Left ventricle myocardium inferior (tissue), 1 donor: ENCODE data around the gene MCFD2. TPM values are rescaled to one million over a fixed set of nuclear protein-coding genes. Genes with fewer than 3 reads are reported as not detected.

Source experiments
- DNase-seq: peaks from one replicate; pipeline ENCODE4 v3.0.0-alpha.2; 2020
- H3K27ac ChIP-seq: fragments of 200-600 bp; replicated peaks from 2 replicates; pipeline ENCODE4 v1.8.0; 2021
- H3K27me3 ChIP-seq: fragments of 200-600 bp; 2 replicates; pipeline ENCODE4 v1.8.0; 2021; ENCODE audit warnings: low read depth
- H3K36me3 ChIP-seq: fragments of 200-600 bp; 2 replicates; pipeline ENCODE4 v1.8.0; 2021
- H3K4me1 ChIP-seq: fragments of 200-600 bp; 2 replicates; pipeline ENCODE4 v1.8.0; 2021
- H3K4me3 ChIP-seq: fragments of 200-600 bp; 2 replicates; pipeline ENCODE4 v1.8.0; 2021; ENCODE audit warnings: mild to moderate bottlenecking, moderate library complexity
- H3K9me3 ChIP-seq: fragments of 200-600 bp; replicated peaks from 2 replicates; pipeline ENCODE4 v1.8.0; 2021
- CTCF ChIP-seq: fragments of 200-600 bp; IDR thresholded peaks from 2 replicates; pipeline ENCODE4 v1.8.0; 2021; ENCODE audit warnings: antibody characterized with exemption, mild to moderate bottlenecking, borderline replicate concordance
- intact Hi-C: fragments of 100-400 bp; cut with micrococcal nuclease; formaldehyde crosslinking; loops from one replicate; pipeline ENCODE4 v1.11.0; 2022
- total RNA-seq: library from RNA; stranded (reverse); fragmentation: NEBNext Ultra II Directional; extraction: Animal tissue kit (Norgen Biotek cat#: 25700); gene quantifications from one replicate; pipeline ENCODE4 v1.2.1, GENCODE V29; 2021
- donor health status: DM: no; HTN: yes; CAD: no; lungs with severe emphysema.

The MCFD2 gene
- total RNA-seq, 1 donor from 2014 or later: 61.2 TPM

GRCh38 chr2:46869621-46870020 is 46.0 kb downstream of the MCFD2 start:
- Histone ChIP-seq H3K27ac (no peak overlapping the region), H3K36me3 (no peaks in the 10 kb centered on the region), H3K9me3 (peaks cover 14% of the 10 kb centered on the region), H3K4me1 (peaks cover 49% of the 10 kb centered on the region), H3K4me3 (no peak overlapping the region), H3K27me3 (no peaks in the 10 kb centered on the region)
- TF ChIP-seq CTCF: no peak
- DNase-seq: no peak
- intact Hi-C loops: no loop called here

GRCh38 chr2:46866770-46867246 is 48.8 kb downstream of the MCFD2 start:
- no peak overlapping the region for H3K4me3 ChIP-seq
- DNase-seq: peak; percentile 58
- intact Hi-C loops: no loop called here

GRCh38 chr2:46865181-46865970 is 50.2 kb downstream of the MCFD2 start:
- H3K36me3 ChIP-seq: no peaks in the 10 kb centered on the region
- no peak overlapping the region for H3K4me3 ChIP-seq
- intact Hi-C loops: no loop called here
- no peaks in the 10 kb centered on the region for H3K27me3 ChIP-seq
- peak overlapping the region; percentile 82 for H3K27ac ChIP-seq
- no peak for TF ChIP-seq CTCF
- peaks cover 42% of the 10 kb centered on the region for H3K4me1 ChIP-seq
- peaks cover 20% of the 10 kb centered on the region for H3K9me3 ChIP-seq
- DNase-seq: no peak

More at GRCh38 chr2:46866770-46867246, 48.8 kb downstream of the MCFD2 start:
- no peaks in the 10 kb centered on the region for H3K27me3 ChIP-seq
- peak overlapping the region; percentile 82 for H3K27ac ChIP-seq
- no peak for TF ChIP-seq CTCF
- peaks cover 20% of the 10 kb centered on the region for H3K9me3 ChIP-seq
- no peaks in the 10 kb centered on the region for H3K36me3 ChIP-seq
- peaks cover 37% of the 10 kb centered on the region for H3K4me1 ChIP-seq

GRCh38 chr2:46863882-46864281 is 51.7 kb downstream of the MCFD2 start:
- no peak for DNase-seq
- H3K9me3 ChIP-seq: peaks cover 20% of the 10 kb centered on the region
- intact Hi-C loops: no loop called here
- no peak overlapping the region for H3K27ac ChIP-seq
- no peaks in the 10 kb centered on the region for H3K27me3 ChIP-seq
- H3K4me3 ChIP-seq: no peak overlapping the region
- no peak for TF ChIP-seq CTCF
- peaks cover 27% of the 10 kb centered on the region for H3K4me1 ChIP-seq
- H3K36me3 ChIP-seq: no peaks in the 10 kb centered on the region

GRCh38 chr2:46862514-46862913 is 53.1 kb downstream of the MCFD2 start:
- H3K9me3 ChIP-seq: peaks cover 20% of the 10 kb centered on the region
- peak overlapping the region; percentile 48 for H3K27ac ChIP-seq
- no peak for DNase-seq
- intact Hi-C loops: no loop called here
- no peaks in the 10 kb centered on the region for H3K27me3 ChIP-seq
- H3K4me3 ChIP-seq: no peak overlapping the region
- no peak for TF ChIP-seq CTCF
- H3K4me1 ChIP-seq: peaks cover 24% of the 10 kb centered on the region
- H3K36me3 ChIP-seq: no peaks in the 10 kb centered on the region
